Natural killer cell treated with Interleukin-12 subunit alpha and Interleukin-12 subunit beta and Interleukin-15 and Interleukin-18, amount 100 ng/mL, for 72 hours (primary cell): ENCODE results near the gene PHF12. TPM values are rescaled to one million over a fixed set of nuclear protein-coding genes. Genes with fewer than 3 reads are reported as not detected.

ENCODE experiments used
- ATAC-seq, 2 donors: fragments of 150-1000 bp; cut with Tn5 transposase in 1 of 2; sonication (Bioruptor Pico), chemical (Tn5 transposase) in 1 of 2; 2 replicates each; pipeline ENCODE4 v1.10.0; 2021
- DNase-seq: peaks from one replicate; pipeline ENCODE4 v3.0.0; 2022; ENCODE audit warnings: low spot score
- H3K27ac Mint-ChIP-seq, 2 donors: 1 replicate in 1 of 2; 2 replicates in 1 of 2; pipeline ENCODE4 v1.8.0; 2022; ENCODE audit warnings: mixed read lengths in 2 of 2, mild to moderate bottlenecking in 1 of 2, moderate library complexity in 1 of 2
- H3K27me3 Mint-ChIP-seq, 2 donors: 1 replicate in 1 of 2; 2 replicates in 1 of 2; pipeline ENCODE4 v1.8.0; 2022; ENCODE audit warnings: mixed read lengths in 2 of 2
- H3K36me3 Mint-ChIP-seq: one replicate; pipeline ENCODE4 v1.8.0; 2022; ENCODE audit warnings: mixed read lengths
- H3K4me1 Mint-ChIP-seq, 2 donors: 1 replicate in 1 of 2; 2 replicates in 1 of 2; pipeline ENCODE4 v1.8.0; 2022; ENCODE audit warnings: low read depth in 2 of 2, mixed read lengths in 2 of 2, mild to moderate bottlenecking in 1 of 2
- H3K4me3 Mint-ChIP-seq: one replicate; pipeline ENCODE4 v1.8.0; 2022; ENCODE audit warnings: mixed read lengths
- H3K9me3 Mint-ChIP-seq: 2 replicates; pipeline ENCODE4 v1.8.0; 2022; ENCODE audit warnings: mixed read lengths
- total RNA-seq, 2 donors: library from RNA; stranded (reverse); gene quantifications; one replicate each; pipeline ENCODE4 v1.2.3, GENCODE V29; 2022

The PHF12 gene
- total RNA-seq, 2 donors from 2014 or later = 68.0 to 72.2 TPM

GRCh38 chr17:28862561-28862960 is 88.8 kb downstream of the PHF12 start:
- Mint-ChIP-seq H3K27ac (peak overlapping the region in 1 of 2 donors; percentile 81), H3K36me3 (no peaks in the 10 kb centered on the region), H3K9me3 (no peaks in the 10 kb centered on the region), H3K4me1 (peaks cover 5 to 9% of the 10 kb centered on the region in 2 donors), H3K4me3 (no peak overlapping the region), H3K27me3 (no peaks in the 10 kb centered on the region)
- DNase-seq (no peak), ATAC-seq (no peak)

GRCh38 chr17:28861393-28862203 is 89.7 kb downstream of the PHF12 start:
- DNase-seq (no peak), ATAC-seq (no peak)
- Mint-ChIP-seq H3K4me1 (peaks cover 5 to 9% of the 10 kb centered on the region in 2 donors), H3K27me3 (no peaks in the 10 kb centered on the region), H3K4me3 (no peak overlapping the region), H3K27ac (no peak overlapping the region), H3K36me3 (no peaks in the 10 kb centered on the region), H3K9me3 (no peaks in the 10 kb centered on the region)

GRCh38 chr17:28860363-28860808 is 90.9 kb downstream of the PHF12 start:
- DNase-seq (no peak), ATAC-seq (no peak)
- H3K27me3 Mint-ChIP-seq = no peaks in the 10 kb centered on the region
- no peak overlapping the region for H3K4me3 Mint-ChIP-seq
- H3K36me3 Mint-ChIP-seq = no peaks in the 10 kb centered on the region
- H3K4me1 Mint-ChIP-seq = peaks cover 1 to 13% of the 10 kb centered on the region in 2 donors
- H3K9me3 Mint-ChIP-seq = no peaks in the 10 kb centered on the region
- H3K27ac Mint-ChIP-seq = no peak overlapping the region

GRCh38 chr17:28858801-28859355 is 92.4 kb downstream of the PHF12 start:
- H3K4me3 Mint-ChIP-seq = no peak overlapping the region
- no peaks in the 10 kb centered on the region for H3K9me3 Mint-ChIP-seq
- peaks cover 11 to 21% of the 10 kb centered on the region in 2 donors for H3K4me1 Mint-ChIP-seq
- H3K27me3 Mint-ChIP-seq = no peaks in the 10 kb centered on the region
- no peak for ATAC-seq
- H3K27ac Mint-ChIP-seq = peak overlapping the region; percentile 50 to 76
- no peak for DNase-seq
- H3K36me3 Mint-ChIP-seq = no peaks in the 10 kb centered on the region

- Mint-ChIP-seq H3K9me3 (no peaks in the 10 kb centered on the region), H3K4me3 (no peak overlapping the region), H3K27ac (peak overlapping the region; percentile 50 to 76), H3K4me1 (peaks cover 11 to 21% of the 10 kb centered on the region in 2 donors), H3K36me3 (no peaks in the 10 kb centered on the region), H3K27me3 (no peaks in the 10 kb centered on the region)
- DNase-seq = no peak
- no peak for ATAC-seq
Measured at GRCh38 chr17:28857905-28858800, 93.2 kb downstream of the PHF12 start.

GRCh38 chr17:28856028-28856574 is 95.2 kb downstream of the PHF12 start:
- no peak for DNase-seq
- ATAC-seq = no peak
- Mint-ChIP-seq H3K9me3 (no peaks in the 10 kb centered on the region), H3K27ac (no peak overlapping the region), H3K4me1 (peaks cover 11 to 21% of the 10 kb centered on the region in 2 donors), H3K36me3 (no peaks in the 10 kb centered on the region), H3K27me3 (no peaks in the 10 kb centered on the region), H3K4me3 (peak overlapping the region; percentile 95)

GRCh38 chr17:28855336-28855679 is 96.0 kb downstream of the PHF12 start:
- Mint-ChIP-seq H3K36me3 (no peaks in the 10 kb centered on the region), H3K27ac (peak overlapping the region; percentile 88 to 97), H3K4me3 (peak overlapping the region; percentile 95), H3K9me3 (no peaks in the 10 kb centered on the region), H3K27me3 (no peaks in the 10 kb centered on the region), H3K4me1 (peaks cover 11 to 21% of the 10 kb centered on the region in 2 donors)
- ATAC-seq (no peak), DNase-seq (no peak)

Other genes with a start within 250 kb of the PHF12 start
- 1 to 10 TPM; 3.7 to 4.6 TPM for gene PROCA1, start 239.6 kb downstream of the PHF12 start, total RNA-seq
- 10 to 100 TPM in 1 of 2 donors, 1 to 10 TPM in 1; 8.5 to 25.7 TPM for gene RAB34, start 233.7 kb downstream of the PHF12 start, total RNA-seq
- 1,000 to 10,000 TPM; 1,264 to 1,439 TPM for gene RPL23A, start 231.5 kb downstream of the PHF12 start, total RNA-seq
- 1 to 10 TPM; 1.5 to 9.7 TPM for gene TLCD1, start 225.3 kb downstream of the PHF12 start, total RNA-seq
- gene NEK8, start 222.7 kb downstream of the PHF12 start, total RNA-seq = 10 to 100 TPM in 1 of 2 donors, 1 to 10 TPM in 1; 3.2 to 10.2 TPM
- 100 to 1,000 TPM in 1 of 2 donors, 10 to 100 TPM in 1; 59.7 to 186 TPM for gene TRAF4, start 207.5 kb downstream of the PHF12 start, total RNA-seq
- 10 to 100 TPM; 21.7 to 23.5 TPM for gene FAM222B, start 108.7 kb downstream of the PHF12 start, total RNA-seq
- 100 to 1,000 TPM in 1 of 2 donors, 10 to 100 TPM in 1; 55.9 to 105 TPM for gene ERAL1, start 96.5 kb downstream of the PHF12 start, total RNA-seq
- gene FLOT2, start 53.8 kb downstream of the PHF12 start, total RNA-seq = 10 to 100 TPM; 79.3 to 95.8 TPM
- gene DHRS13, start 48.4 kb downstream of the PHF12 start, total RNA-seq = 10 to 100 TPM; 22.5 to 26.1 TPM
- not detected for gene SEZ6, start 54.5 kb upstream of the PHF12 start, total RNA-seq
- gene PIPOX, start 91.6 kb upstream of the PHF12 start, total RNA-seq = 1 to 10 TPM; 3.2 to 5.0 TPM
- 10 to 100 TPM; 56.7 to 60.9 TPM for gene MYO18A, start 228.9 kb upstream of the PHF12 start, total RNA-seq